Measurements from ENCODE around the gene ADCK1. TPM values are rescaled to one million over a fixed set of nuclear protein-coding genes. Genes with fewer than 3 reads are reported as not detected.

The ADCK1 gene
- total RNA-seq, 1 experiment from 2014 or later, result 8.3 TPM

DNA sequence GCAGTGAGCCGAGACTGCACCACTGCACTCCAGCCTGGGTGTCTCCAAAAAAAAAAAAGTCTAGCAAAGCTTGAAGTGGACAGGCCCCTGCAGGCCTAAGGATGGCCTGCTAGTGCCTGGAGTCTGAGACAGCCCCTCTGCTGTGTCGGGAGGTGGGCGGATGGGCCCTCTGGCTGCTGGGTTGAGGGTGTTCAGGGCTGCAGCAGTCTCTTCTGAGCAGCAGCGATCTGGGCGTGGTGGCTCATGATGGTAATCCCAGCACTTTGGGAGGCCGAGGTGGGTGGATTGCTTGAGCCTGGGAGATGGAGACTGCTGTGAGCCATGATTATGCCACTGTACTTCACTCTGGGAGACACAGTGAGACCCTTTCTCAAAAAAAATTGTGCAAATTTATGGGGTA, 57.0 kb downstream of the ADCK1 start:
- POLR2A ChIA-PET (ENCODE audit: low non-redundant PET), result no interaction called here
- Histone ChIP-seq H3K36me3 (ENCODE audit: insufficient read depth, low read length, poor library complexity, severe bottlenecking) (no peaks in the 10 kb centered on the region), H3K4me3 (ENCODE audit: low read depth, low read length, poor library complexity, severe bottlenecking) (no peak overlapping the region), H3K27me3 (replicated peaks; ENCODE audit: insufficient read depth, low read depth, low read length, poor library complexity) (no peaks in the 10 kb centered on the region), H3K4me1 (ENCODE audit: insufficient read depth, low read length, poor library complexity, severe bottlenecking) (no peaks in the 10 kb centered on the region), H3K9me3 (ENCODE audit: low read depth, low read length, poor library complexity, severe bottlenecking) (no peaks in the 10 kb centered on the region), H3K27ac (ENCODE audit: low read depth, low read length, poor library complexity, severe bottlenecking) (no peak overlapping the region)
- no peak for DNase-seq (ENCODE audit: low spot score)
- TF ChIP-seq EZH2 (IDR thresholded peaks at IDR 0.05; ENCODE audit: borderline replicate concordance, low read depth, low read length, poor library complexity, severe bottlenecking), result no peak
- TF ChIP-seq CTCF (conservative IDR thresholded peaks at IDR 0.05; ENCODE audit: low read depth, low read length), result no peak
- BruUV-seq (replicated peaks), result no TSS peak
- intact Hi-C loops (cut with micrococcal nuclease; ENCODE audit: unreplicated experiment), result no loop called here
- CTCF ChIA-PET, result no interaction called here

DNA sequence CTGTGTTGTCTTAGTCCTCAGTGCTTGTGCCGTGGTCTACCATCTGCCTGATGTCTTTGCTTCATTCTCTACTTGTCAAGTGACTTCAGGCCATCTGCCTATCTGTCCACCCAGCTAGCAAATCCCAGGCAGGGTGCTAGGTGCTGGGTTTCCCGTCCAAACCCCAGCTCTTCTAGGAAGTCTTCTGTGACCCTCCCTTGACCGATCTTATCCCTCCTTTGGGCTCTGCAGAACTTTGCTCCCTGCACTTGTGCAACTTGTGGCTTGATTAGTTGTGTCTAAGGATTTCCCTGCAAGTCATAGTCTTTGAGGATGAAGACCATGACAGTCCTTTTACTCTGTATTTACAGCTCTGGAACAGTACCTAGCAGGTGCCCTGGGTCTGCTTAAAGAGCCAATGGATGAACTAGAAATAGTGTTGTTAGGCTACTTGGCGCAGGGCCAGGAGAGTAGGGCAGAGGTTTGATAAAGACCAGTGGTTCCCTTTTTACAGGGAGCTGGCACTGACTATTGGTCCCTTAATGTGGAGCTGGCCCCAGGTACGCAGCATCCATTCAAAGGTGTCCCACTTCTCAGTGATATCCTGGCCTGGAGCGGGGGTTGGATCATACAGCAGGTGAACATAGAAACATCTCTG, 60.1 kb downstream of the ADCK1 start:
- ChIA-PET POLR2A (ENCODE audit: low non-redundant PET) (no interaction called here), CTCF (no interaction called here)
- TF ChIP-seq EZH2 (IDR thresholded peaks at IDR 0.05; ENCODE audit: borderline replicate concordance, low read depth, low read length, poor library complexity, severe bottlenecking) (no peak), CTCF (conservative IDR thresholded peaks at IDR 0.05; ENCODE audit: low read depth, low read length) (no peak)
- Histone ChIP-seq H3K4me3 (ENCODE audit: low read depth, low read length, poor library complexity, severe bottlenecking) (no peak overlapping the region), H3K9me3 (ENCODE audit: low read depth, low read length, poor library complexity, severe bottlenecking) (no peaks in the 10 kb centered on the region), H3K27me3 (replicated peaks; ENCODE audit: insufficient read depth, low read depth, low read length, poor library complexity) (no peaks in the 10 kb centered on the region), H3K36me3 (ENCODE audit: insufficient read depth, low read length, poor library complexity, severe bottlenecking) (no peaks in the 10 kb centered on the region), H3K4me1 (ENCODE audit: insufficient read depth, low read length, poor library complexity, severe bottlenecking) (no peaks in the 10 kb centered on the region), H3K27ac (ENCODE audit: low read depth, low read length, poor library complexity, severe bottlenecking) (no peak overlapping the region)
- intact Hi-C loops (cut with micrococcal nuclease; ENCODE audit: unreplicated experiment), result loop anchor here (5.0 kb wide), 1 partner anchor 707 kb away; no protein-coding TSS in a partner anchor
- BruUV-seq (replicated peaks), result no TSS peak
- DNase-seq (ENCODE audit: low spot score), result no peak

DNA sequence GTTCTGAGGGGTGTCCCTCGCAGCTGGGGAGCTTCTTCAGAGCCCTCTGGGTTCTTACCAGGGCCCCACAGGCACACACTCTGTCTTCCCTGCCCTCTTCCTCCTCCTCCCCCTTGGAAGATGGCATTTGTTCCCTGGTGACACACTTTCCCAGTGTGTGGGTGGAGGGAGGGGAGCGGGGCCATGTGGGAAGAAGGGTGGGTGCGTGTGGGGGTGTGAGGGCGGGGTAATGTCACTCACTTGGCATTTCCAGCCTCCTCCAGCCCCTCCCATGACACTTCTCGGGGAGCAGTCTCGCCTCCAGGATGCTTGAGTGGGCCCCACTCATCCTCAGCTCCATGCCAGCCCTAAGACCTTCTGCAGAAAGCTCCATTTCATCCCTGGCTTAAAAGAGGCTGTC, 61.3 kb downstream of the ADCK1 start:
- H3K27me3 ChIP-seq (replicated peaks; ENCODE audit: insufficient read depth, low read depth, low read length, poor library complexity), result no peaks in the 10 kb centered on the region
- CTCF ChIA-PET, result interaction anchor here (0.9 to 1.4 kb wide), 2 partner anchors 9 to 118 kb away, joined by 3 to 8 read pairs; no protein-coding TSS in a partner anchor
- no peaks in the 10 kb centered on the region for H3K36me3 ChIP-seq (ENCODE audit: insufficient read depth, low read length, poor library complexity, severe bottlenecking)
- TF ChIP-seq EZH2 (IDR thresholded peaks at IDR 0.05; ENCODE audit: borderline replicate concordance, low read depth, low read length, poor library complexity, severe bottlenecking) (no peak), CTCF (conservative IDR thresholded peaks at IDR 0.05; ENCODE audit: low read depth, low read length) (no peak)
- DNase-seq (ENCODE audit: low spot score), result no peak
- intact Hi-C loops (cut with micrococcal nuclease; ENCODE audit: unreplicated experiment), result loop anchor here (5.0 kb wide), 1 partner anchor 706 kb away; no protein-coding TSS in a partner anchor
- no TSS peak for BruUV-seq (replicated peaks)
- no peak overlapping the region for H3K4me3 ChIP-seq (ENCODE audit: low read depth, low read length, poor library complexity, severe bottlenecking)
- POLR2A ChIA-PET (ENCODE audit: low non-redundant PET), result no interaction called here
- no peak overlapping the region for H3K27ac ChIP-seq (ENCODE audit: low read depth, low read length, poor library complexity, severe bottlenecking)
- no peaks in the 10 kb centered on the region for H3K4me1 ChIP-seq (ENCODE audit: insufficient read depth, low read length, poor library complexity, severe bottlenecking)
- no peaks in the 10 kb centered on the region for H3K9me3 ChIP-seq (ENCODE audit: low read depth, low read length, poor library complexity, severe bottlenecking)

Data from A673 (cell line).